ENCODE measurements around the gene TMEM9. TPM values are rescaled to one million over a fixed set of nuclear protein-coding genes. Genes with fewer than 3 reads are reported as not detected.

The TMEM9 gene
- polyA plus RNA-seq, 1 experiment = 171 TPM

DNA sequence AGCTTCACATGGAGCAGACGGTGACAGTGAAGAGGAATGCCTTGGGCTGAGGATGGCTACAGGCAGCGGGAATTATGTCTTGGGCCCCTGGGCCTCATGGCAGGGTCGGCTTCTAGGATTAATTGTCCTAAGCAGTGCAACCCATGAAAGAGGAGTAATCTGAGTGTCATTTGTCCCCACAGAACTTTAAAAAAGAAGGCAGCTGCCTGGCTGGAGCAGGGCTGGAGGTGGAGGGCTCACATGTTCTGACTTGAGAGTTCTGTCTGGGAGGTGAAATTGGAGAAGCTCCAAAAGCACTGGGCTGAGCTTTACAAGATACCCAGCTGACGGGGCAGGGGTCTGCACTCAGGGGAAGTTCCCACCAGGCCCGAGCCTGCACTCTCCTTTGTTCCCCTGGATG, 64.7 kb downstream of the TMEM9 start:
- H3K27me3 ChIP-seq (ENCODE audit: control insufficient read depth, insufficient read depth, low read length) = peaks cover 15% of the 10 kb centered on the region; the same call in 1 of the 2 replicates
- POLR2A ChIA-PET = interaction anchor here (0.6 kb wide), 1 partner anchor 379 kb away, joined by 3 read pairs; the partner anchor contains the start of gene PHLDA3
- no peaks in the 10 kb centered on the region for H3K36me3 ChIP-seq (ENCODE audit: control insufficient read depth, insufficient read depth, low read length)
- no peak for DNase-seq (ENCODE audit: low read depth)
- TF ChIP-seq, protein P1, sequence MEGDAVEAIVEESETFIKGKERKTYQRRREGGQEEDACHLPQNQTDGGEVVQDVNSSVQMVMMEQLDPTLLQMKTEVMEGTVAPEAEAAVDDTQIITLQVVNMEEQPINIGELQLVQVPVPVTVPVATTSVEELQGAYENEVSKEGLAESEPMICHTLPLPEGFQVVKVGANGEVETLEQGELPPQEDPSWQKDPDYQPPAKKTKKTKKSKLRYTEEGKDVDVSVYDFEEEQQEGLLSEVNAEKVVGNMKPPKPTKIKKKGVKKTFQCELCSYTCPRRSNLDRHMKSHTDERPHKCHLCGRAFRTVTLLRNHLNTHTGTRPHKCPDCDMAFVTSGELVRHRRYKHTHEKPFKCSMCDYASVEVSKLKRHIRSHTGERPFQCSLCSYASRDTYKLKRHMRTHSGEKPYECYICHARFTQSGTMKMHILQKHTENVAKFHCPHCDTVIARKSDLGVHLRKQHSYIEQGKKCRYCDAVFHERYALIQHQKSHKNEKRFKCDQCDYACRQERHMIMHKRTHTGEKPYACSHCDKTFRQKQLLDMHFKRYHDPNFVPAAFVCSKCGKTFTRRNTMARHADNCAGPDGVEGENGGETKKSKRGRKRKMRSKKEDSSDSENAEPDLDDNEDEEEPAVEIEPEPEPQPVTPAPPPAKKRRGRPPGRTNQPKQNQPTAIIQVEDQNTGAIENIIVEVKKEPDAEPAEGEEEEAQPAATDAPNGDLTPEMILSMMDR (IDR thresholded peaks at IDR 0.05; ENCODE audit: insufficient read depth, low read depth, low read length) = no peak
- no peak overlapping the region for H3K4me3 ChIP-seq (ENCODE audit: low read depth, low read length)
- CTCF ChIA-PET = interaction anchor here (1.4 kb wide), 1 partner anchor 9 kb away, joined by 3 read pairs; no protein-coding TSS in a partner anchor

DNA sequence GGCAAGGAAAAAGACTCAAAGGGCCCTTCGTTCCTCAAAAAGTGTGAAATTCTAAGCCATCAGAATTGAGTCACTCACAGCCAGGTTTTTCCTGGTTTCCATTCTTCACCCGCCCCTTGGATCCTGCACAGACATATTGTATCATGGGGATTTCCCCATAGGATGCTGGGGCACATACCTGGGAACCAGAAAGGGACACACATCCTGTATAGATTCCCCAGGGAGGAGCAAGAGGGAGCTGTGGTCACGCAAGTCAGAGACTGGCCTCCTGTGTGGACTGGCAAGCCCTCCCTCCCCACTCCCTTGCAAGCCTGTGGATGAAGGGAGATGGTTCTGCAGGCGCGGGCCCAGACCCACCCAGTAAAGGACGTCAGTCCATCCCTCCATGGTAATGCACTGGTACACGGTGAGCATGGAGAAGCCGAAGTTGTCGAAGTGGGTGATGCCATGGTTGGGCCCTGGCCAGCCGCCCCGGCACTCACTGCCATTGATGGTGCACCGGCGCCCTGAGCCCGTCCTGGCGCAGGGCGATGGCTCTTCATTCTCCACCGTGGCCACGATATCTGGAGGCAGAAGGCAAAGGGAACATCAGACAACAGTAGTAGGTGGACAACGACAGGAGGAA, 65.3 kb downstream of the TMEM9 start:
- Histone ChIP-seq H3K4me3 (ENCODE audit: low read depth, low read length) (no peak overlapping the region), H3K27me3 (ENCODE audit: control insufficient read depth, insufficient read depth, low read length) (peaks cover 17% of the 10 kb centered on the region), H3K36me3 (ENCODE audit: control insufficient read depth, insufficient read depth, low read length) (no peaks in the 10 kb centered on the region)
- no peak for DNase-seq (ENCODE audit: low read depth)
- ChIA-PET CTCF (interaction anchor here (1.4 kb wide), 1 partner anchor 9 kb away, joined by 3 read pairs; no protein-coding TSS in a partner anchor), POLR2A (no interaction called here)
- TF ChIP-seq, protein P1 (IDR thresholded peaks at IDR 0.05; ENCODE audit: insufficient read depth, low read depth, low read length) = no peak

DNA sequence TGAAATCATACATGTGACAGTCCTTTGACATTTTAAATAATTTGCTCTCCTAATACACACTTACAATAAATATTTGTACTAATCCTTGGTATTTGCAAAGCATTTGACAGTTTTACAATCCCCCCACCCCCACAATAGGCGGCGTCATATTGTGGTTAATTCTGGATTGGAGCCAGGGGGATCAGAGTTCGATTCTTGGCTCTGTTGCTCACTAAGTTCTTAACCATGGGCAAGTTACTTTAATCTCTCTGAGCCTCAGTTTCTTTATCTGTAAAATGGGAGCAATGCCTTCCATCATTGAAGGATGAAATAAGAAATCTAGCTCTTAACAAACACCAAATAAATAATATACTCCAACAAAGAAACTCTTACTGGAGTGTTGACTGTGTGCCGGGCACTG, 65.9 kb downstream of the TMEM9 start:
- POLR2A ChIA-PET = no interaction called here
- CTCF ChIA-PET = interaction anchor here (1.4 kb wide), 1 partner anchor 8 kb away, joined by 3 read pairs; no protein-coding TSS in a partner anchor
- TF ChIP-seq, protein P1 (IDR thresholded peaks at IDR 0.05; ENCODE audit: insufficient read depth, low read depth, low read length) = no peak

GRCh38 chr1:201085902-201086735, 68.2 kb downstream of the TMEM9 start:
- TF ChIP-seq, protein P1 (IDR thresholded peaks at IDR 0.05; ENCODE audit: insufficient read depth, low read depth, low read length) = peak; percentile 85
- POLR2A ChIA-PET = no interaction called here

More for the DNA sequence above, 65.9 kb downstream of the TMEM9 start:
- H3K27me3 ChIP-seq (ENCODE audit: control insufficient read depth, insufficient read depth, low read length) = peaks cover 12% of the 10 kb centered on the region
- no peaks in the 10 kb centered on the region for H3K36me3 ChIP-seq (ENCODE audit: control insufficient read depth, insufficient read depth, low read length)
- no peak for DNase-seq (ENCODE audit: low read depth)
- no peak overlapping the region for H3K4me3 ChIP-seq (ENCODE audit: low read depth, low read length)

More at GRCh38 chr1:201085902-201086735, 68.2 kb downstream of the TMEM9 start:
- Histone ChIP-seq H3K4me3 (ENCODE audit: low read depth, low read length) (no peak overlapping the region), H3K27me3 (ENCODE audit: control insufficient read depth, insufficient read depth, low read length) (peaks cover 11% of the 10 kb centered on the region), H3K36me3 (ENCODE audit: control insufficient read depth, insufficient read depth, low read length) (no peaks in the 10 kb centered on the region)
- CTCF ChIA-PET = interaction anchor here (0.6 to 5.2 kb wide), 23 partner anchors 11 to 144 kb away, joined by 3 to 58 read pairs (median 5); no protein-coding TSS in a partner anchor
- DNase-seq (ENCODE audit: low read depth) = no peak

Other genes with a start within 250 kb of the TMEM9 start
- 0.05 and 0.10 TPM in 2 replicates for gene KIF21B, start 130.8 kb downstream of the TMEM9 start, polyA plus RNA-seq (2011; rRNA removed)
- gene CACNA1S, start 42.0 kb downstream of the TMEM9 start, polyA plus RNA-seq (2011; rRNA removed) = not detected in 2 replicates
- 0.06 TPM in 1 of 2 replicates, not detected in the other for gene ASCL5, start 27.3 kb downstream of the TMEM9 start, polyA plus RNA-seq (2011; rRNA removed)
- not detected in 2 replicates for gene IGFN1, start 36.4 kb upstream of the TMEM9 start, polyA plus RNA-seq (2011; rRNA removed)
- 0.05 TPM in 2 replicates for gene PKP1, start 129.0 kb upstream of the TMEM9 start, polyA plus RNA-seq (2011; rRNA removed)
- gene TNNT2, start 223.2 kb upstream of the TMEM9 start, polyA plus RNA-seq (2011; rRNA removed) = not detected in 2 replicates
- gene LAD1, start 244.8 kb upstream of the TMEM9 start, polyA plus RNA-seq (2011; rRNA removed) = not detected in 2 replicates